Amniotic epithelial cell (primary cell): ENCODE results near the gene MAN1C1.

Experiments
- DNase-seq: peaks from one replicate; pipeline ENCODE4 v3.0.0-alpha.2; 2010; ENCODE audit warnings: low read depth

MAN1C1 gene

DNA sequence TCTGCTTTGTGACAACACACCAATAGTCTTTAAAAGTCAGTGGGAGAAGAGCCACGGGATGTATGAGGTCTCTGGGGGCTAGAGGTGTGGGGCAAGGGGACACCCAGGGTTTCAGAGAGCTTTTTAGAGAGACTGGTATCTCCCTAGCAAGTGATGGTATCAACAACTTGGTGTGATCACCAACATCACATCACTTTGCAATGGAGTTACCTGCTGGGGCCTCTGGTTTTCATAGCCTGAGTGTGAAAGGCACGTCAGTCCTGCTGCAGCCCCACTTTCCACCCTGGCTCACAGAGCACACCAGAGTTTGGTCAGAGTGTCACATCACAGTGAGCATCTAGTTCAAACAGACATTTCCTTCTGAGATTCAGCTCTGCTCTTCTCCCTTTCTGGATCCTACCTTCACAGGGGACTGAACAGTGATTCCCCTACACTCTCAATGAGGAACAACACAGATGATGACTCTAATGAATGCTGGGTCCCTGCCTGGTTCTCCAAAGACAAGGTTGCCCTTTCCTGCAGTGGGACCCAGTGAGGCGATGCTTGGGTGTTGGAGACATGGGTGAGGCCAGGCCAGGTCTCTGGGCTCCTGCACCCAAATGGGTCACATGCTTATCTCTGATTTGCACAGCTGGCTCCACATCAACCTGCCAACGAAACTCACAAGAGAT, 2.0 kb upstream of the MAN1C1 start:
- DNase-seq, result no peak

DNA sequence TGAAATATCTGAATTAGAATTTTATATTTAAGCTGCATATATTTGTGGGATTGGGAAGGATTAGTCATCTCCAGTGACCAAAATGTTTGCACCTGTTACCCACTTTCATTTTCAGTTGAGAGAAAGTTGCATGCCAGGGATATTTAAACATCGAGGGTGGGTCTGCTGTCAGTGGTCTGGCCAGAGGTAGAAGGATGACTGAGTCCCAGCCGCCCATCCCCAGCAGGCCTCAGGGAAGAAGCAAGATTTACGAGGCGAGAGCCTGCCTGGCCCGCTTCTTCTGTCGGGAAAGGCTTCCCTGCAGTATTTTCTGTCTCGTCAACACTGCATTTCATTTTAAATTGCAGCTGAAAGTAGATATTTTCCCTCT, 1.4 kb upstream of the MAN1C1 start:
- DNase-seq, result no peak

DNA sequence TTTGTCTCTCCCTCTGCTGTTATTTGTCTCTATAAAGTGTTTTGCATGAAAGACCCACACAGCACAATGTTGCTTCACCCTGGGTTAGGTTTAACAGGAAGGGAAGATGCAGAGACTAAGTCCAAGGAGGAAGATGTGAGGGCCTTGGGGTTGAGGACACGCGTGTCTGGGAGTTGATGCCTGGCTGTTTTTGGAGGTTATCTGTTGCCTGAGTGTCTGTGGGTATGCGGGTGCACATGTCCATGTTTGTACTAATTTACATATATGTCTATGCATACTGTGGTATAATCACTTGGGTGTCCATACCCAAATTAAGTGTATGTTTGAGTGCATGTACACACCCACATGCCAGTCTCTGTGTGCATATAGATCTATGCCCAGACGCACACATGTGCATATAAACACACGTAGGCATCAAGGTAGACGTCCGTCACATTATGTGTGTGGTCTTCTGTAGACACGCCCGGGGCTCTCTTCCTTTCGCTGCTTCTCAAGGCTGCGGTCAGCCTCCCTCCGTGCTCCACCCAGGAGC, 962 bp upstream of the MAN1C1 start:
- no peak for DNase-seq

DNA sequence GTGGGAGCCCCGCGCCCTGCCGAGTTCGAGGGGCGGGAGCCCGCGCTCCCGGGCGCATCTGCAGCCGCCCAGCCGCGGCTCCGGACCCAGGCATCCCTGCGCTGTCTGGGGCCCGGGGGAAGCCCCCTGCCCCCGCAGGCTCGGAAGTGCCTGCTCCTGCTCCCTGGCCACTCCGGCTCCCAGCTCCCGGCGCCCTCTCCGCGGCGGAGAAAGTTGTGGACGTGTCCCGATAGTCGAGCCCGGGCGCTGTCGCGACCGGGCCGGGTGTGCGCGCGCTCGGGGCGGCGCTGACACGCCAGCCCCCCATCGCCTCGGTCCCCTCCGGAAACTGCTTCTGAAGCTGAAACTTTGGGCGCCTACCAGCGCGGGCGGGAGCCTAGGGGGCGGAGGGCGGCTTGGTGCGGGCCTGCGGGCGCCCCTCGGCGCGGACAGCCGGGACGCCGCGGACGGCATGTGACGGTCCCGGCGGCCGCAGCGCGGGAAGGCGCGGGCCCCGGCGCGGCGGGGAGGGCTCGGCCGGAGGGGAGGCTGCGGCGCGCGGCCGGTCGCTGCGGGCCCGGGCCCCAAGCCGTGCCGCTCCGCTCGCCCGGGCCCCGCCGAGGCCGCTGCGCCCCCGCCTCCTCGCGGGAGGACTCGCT, 515 bp downstream of the MAN1C1 start:
- DNase-seq, result no peak

DNA sequence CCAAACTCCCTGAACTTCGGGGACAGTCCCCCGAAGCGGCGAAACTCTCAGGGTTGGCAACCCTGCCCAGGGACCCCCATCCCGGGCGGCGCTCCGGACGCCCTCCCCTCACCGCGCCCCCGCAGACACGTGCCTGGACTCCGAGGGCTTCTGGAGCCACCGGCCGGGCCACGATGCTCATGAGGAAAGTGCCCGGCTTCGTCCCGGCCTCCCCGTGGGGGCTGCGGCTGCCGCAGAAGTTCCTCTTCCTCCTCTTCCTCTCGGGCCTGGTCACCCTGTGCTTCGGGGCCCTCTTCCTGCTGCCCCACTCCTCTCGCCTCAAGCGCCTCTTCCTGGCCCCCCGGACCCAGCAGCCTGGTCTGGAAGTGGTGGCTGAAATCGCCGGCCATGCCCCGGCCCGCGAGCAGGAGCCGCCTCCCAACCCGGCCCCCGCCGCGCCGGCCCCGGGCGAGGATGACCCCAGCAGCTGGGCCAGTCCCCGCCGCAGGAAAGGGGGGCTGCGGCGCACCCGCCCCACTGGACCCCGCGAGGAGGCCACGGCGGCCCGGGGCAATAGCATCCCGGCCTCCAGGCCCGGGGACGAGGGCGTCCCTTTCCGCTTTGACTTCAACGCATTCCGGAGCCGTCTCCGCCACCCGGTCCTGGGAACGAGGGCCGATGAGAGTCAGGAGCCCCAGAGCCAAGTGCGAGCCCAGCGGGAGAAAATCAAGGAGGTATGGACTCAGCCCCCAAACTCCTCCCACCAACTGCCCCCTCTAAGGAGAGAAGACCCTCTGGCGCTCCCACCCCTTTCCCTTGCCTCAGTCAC, 1.2 kb downstream of the MAN1C1 start:
- no peak for DNase-seq

DNA sequence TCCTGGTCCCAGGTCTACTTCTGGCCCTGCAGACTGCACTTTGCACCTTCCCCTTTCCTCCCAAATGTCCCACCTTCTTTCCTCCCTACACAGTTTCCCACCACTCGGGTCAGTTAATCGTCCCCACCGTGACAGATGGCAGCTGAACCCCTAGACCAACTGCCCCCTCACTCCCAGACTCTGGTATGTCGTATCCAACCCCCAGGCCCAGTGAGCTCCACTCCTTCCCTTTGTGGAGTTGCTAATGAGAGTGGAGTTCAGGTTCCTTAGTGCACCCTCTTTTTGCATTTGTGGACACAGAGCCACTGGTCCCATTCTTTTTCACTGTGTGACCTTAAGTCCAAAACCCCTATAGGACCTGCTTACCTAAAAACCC, 1.8 kb downstream of the MAN1C1 start:
- DNase-seq, result no peak

DNA sequence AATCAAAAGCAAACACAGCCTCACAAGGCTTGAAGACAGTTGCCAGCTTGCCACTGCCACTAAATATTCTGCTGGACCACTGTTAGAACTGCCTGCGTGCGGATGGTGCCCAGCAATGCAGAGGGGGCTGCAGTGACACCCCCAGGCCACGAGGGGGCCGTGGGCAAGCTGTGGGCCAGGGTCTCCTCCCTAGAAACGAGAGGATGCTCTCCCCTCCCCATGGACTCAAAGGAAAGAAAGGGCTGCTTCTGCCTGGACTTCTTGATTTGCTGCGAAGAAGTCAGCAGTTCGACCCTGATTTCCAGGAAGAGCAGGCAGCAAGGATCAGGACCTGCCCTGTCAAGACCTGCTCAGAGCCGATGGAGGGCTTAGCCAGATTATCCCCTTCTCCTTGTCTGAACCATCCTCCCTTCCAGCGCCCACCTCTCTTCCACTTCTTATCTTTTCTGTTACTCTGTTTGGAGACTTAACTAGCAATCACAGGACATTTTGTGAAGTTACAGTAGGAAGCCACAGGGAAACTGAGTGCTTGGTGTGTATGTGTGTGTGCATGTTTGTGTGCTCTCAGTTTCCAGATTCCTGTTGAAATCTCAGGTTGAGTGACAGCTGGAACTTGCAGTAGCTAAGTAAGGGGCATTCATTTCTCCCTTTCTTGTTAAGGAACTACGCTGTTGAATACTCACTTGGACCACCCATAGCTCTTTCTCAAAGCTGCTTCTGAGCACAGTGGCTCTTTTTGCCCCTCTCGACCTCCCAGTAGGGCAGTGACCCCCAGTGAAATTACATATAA, 2.7 kb downstream of the MAN1C1 start:
- no peak for DNase-seq

DNA sequence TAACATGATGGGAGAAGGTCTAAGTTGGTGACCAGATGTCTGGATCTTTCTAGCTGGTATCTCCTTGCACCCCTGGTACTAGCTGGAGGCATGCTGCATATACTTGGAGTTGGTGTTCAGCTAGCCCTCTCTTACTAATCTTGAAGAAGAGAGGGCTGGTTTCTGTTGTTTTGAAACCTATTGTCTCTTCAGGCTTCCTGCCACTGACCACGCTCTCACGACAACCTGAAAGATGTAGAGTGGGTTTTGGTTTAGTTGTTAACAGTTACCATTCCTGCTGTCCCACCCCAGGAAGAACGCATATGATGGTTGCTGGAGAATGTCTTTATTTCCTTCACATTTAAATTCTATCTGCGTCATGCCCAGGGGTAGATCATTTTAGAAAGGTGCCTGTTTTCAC, 3.6 kb downstream of the MAN1C1 start:
- DNase-seq, result no peak

DNA sequence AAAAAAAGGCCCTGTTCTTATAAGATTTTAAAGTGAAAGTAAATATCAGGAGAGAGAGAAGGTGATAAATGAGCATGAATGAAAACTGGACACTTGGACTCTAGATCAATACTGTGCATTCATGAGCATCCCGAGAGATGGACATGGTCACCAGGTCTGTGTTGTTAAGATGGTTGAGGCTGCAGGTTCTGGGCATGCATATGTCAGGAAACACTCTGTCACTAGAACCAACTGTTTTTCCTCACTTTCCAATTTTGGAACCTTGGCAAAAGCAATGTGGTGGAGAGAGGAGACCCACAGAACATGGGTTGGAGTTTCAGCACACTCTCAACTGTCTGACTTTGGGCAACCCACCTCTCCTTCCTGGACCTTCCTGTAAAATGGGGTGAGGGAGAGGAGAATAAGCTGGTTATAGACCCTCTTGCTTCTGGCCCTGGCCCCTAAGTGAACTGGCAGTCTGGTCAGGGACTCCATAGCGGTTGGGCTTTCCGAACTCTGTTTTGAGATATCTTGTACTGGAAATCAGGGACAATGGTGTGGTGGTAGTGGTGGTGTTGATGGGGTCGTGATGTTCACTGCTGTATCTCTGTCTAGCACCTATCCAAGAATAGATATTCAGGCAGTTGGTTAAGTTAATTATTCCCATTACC, 4.2 kb downstream of the MAN1C1 start:
- no peak for DNase-seq

DNA sequence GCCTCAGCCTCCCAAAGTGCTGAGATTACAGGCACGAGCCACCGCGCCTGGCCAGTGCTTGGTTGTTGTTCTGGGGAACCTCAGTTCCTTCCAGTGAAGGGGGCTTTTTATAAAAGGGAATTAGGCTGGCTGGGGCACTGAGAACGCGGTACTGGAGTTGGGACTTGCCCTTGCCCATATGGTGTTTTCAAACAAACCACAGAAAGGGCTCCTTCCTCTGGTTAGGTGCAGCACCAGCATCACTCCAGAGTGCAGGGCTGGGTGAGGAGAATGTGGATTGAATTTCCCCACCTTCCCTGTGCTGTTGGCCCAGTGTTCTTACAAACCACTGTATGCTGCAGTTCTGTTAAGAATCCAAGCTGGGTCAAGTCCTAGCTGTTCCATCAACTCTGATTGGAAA, 5.3 kb downstream of the MAN1C1 start:
- DNase-seq, result no peak

DNA sequence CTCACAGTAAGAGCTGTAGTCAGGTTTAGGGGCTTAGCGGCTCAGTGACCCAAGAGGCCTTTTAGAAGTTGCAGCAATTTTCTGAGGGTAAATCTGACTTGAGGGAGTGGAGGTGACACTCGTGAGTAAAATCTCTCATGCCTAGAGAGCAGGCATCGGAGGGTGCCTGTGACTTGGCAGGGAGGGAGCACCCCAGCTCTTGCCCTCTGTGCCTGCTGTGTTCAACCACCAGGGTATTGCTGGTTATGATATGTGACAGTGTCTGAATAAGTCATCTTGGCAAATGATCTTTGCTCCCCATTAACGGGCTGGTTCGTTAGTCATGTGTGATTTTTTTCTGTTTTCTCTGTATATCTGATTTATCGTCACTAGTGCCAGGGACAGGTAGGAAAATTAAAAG, 5.9 kb downstream of the MAN1C1 start:
- no peak for DNase-seq

DNA sequence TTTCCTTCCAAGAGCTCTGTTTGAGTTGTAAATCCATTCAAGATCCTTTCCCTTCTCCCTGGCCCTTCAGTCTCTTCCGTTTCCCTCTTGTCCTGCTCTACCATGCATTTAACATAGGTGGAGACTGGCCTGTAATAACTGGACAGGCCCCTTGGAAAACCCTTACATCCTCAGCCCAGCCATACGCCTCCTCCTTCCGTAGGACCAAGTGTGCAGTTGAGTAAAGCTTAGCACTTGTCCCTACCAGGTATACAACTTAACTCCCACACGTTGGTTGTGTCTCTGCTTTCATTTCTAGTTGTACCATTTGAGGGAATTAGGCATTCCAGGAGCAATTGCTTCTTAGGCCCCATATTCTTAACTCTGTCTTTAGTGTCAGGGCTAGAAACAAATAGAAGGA, 6.4 kb downstream of the MAN1C1 start:
- no peak for DNase-seq

DNA sequence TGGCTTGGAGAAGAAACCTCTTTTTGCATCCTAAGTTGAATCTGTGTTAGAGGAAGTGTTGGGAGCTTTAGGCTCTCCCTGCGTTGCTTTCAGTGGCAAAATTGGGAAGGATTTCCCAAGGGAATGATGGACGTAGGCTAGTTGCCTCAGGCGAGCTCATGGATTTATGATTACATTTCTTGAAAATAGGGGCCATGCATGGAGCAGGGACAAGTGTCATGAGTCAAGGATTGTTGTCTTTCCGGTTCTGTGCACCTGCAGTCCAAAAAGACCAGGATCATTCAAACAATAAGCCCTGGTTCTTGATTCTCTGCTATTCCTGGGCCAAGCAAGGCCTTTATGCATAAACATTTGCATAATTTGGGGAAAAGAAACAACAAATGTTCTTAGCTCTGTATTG, 7.1 kb downstream of the MAN1C1 start:
- no peak for DNase-seq

DNA sequence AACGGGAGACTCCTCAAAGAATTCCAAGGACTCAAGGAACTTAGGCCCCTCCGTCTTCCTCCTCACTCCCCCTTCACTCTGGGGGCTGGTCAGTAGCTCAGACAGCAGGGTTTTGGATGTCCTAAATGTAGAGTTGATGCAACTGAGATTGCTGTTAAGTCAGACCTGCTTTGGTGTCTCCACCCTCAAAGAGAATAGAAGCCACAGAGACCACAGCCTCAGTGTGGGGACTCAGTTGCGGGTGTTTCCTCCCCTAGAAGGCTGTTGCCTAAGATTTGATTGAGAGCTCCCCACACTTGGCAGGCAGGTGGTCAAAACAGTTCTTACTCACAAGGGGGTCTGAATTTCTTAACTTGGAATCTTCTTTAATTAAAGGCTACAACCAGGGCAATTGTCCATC, 7.6 kb downstream of the MAN1C1 start:
- no peak for DNase-seq

DNA sequence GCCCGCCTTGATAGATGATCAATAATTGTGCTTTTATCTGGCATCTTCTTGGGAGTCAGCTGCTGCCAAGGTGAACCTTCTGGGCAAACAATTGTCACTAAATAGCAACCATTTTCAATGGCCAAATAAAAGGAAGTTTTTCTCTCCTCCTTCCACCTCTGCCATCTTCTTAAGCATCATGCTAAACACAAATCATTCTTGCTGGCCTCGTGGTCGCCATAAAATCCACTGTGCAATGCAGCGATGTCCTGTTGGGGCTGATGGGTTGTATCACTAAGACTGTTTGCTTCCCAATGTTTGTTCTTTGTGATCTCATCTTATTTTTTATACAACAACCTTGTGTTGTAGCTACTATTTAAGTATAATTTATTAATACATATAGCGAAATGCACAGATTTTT, 8.0 kb downstream of the MAN1C1 start:
- no peak for DNase-seq

DNA sequence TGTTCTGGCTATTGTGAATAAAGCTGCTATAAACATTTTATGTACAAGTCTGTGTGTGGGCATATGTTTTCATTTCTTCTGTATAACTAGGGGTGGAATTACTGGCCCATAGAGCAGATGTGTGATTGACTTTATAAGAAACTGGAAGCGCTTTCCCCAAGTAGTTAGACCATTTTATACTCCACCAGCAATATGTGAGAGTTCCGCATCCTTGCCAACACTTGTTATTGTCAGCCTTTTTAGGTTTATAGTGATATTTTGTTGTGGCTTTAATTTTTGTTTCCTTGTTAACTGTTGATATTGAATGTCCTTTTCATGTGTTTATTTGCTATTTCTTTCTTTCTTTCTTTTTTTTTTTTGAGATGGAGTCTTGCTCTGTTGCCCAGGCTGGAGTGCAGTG, 9.4 kb downstream of the MAN1C1 start:
- DNase-seq, result no peak

DNA sequence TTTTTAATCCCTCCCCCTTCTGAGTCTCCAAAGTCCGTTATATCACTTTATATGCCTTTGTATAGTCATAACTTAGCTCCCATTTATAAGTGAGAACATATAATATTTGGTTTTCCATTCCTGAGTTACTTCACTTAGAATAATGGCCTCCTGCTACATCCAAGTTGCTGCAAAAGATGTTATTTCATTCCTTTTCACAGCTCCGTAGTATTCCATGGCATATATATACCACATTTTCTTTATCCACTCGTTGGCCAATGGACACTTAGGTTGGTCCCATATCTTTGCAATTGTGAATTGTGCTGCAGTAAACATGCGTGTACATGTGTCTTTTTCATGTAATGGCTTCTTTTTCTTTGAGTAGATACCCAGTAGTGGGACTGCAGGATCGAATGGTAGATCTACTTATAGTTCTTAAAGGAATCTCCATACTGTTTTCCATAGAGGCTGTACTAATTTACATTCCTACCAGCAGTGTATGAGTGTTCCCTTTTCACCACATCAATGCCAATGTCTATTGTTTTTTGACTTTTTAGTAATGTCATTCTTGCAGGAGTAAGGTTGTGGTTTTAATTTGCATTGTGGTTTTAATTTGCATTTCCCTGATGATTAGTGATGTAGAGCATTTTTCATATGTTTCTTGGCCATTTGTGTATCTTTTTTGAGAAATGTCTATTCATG, 12.3 kb downstream of the MAN1C1 start:
- no peak for DNase-seq

DNA sequence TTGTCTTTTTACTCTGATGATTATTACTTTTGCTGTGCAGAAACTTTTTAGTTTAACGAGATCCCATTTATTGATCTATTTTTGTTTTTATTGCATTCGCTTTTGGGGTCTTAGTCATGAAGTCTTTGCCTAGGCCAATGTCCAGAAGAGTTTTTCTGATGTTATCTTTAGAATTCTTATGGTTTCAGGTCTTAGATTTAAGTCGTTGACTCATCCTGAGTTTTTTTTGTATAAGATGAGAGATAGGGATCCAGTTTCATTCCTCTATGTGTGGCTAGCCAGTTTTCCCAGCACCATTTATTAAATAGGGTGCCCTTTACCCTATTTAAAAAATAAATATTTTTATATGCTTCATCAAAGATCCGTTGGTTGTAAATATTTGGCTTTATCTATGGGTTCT, 13.2 kb downstream of the MAN1C1 start:
- peak; percentile 29 for DNase-seq

DNA sequence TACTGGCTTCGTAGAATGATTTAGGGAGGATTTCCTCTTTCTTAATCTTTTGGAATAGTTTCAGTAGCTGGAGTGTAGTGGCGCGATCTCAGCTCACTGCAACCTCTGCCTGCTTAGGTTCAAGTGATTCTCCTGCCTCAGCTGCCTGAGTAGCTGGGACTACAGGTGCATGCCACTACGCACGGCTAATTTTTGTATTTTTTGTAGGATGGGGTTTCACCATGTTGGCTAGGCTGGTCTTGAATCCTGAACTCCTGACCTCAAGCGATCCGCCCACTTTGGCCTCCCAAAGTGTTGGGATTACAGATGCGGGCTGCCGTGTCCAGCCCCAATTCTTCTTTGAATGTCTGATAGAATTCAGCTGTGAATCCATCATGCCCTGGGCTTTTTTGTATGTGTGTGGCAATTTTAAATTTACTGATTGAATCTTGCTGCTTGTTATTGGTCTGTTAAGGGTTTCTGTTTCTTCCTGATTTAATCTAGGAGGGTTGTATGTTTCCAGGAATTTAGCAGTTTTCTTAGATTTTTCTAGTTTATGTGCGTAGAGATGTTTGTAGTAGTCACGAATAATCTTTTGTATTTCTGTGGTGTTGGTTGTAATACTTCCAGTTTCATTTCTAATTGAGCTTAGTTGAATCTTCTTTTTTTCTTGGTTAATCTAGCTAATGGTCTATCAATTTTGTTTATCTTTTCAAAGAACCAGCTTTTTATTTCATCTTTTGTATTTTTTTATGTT, 15.3 kb downstream of the MAN1C1 start:
- no peak for DNase-seq

DNA sequence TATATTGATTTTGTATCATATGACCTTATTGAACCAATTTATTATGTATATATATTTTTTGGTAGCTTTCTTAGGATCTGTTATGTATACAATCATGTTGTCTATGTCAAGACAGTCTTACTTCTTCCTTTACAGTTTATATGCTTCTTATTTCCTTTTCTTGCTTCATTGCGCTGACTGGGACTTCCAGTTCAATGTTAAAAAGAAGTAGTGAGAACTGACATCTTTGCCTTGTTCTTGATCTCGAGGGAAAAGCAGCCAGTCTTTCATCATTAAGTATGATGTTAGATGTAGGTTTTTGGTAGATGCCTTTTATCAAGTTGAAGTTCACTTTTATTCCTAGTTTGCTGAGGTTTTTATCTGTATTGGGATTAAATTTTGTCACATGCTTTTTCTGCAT, 17.5 kb downstream of the MAN1C1 start:
- no peak for DNase-seq

DNA sequence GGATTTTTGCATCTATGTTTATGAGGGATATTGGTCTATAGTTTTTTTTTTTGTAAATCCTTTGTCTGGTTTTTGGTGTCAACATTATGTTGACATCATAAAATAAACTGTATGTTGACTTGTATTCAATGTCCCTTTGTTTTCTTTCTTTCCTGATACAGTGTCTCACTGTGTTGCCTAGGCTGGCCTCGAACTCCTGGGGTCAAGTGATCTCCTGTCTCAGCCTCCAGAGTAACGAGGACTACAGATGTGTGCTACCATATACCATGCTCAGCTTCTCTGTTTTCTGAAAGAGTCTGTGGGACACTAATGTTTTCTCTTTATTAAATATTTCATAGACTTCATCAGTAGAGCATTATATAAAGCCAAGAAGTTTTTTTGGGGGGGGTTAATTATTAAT, 18.3 kb downstream of the MAN1C1 start:
- no peak for DNase-seq
